PFSK-1 (cell line): ENCODE measurements around the gene FOXA3.

Source experiments
- FOXP2 ChIP-seq: optimal IDR thresholded peaks from 2 replicates; pipeline ENCODE3; 2011; ENCODE audit warnings: borderline replicate concordance, control low read depth, inconsistent platforms; ENCODE audit not compliant: insufficient read depth; ENCODE audit errors: extremely low read length, extremely low read depth
- POLR2AphosphoS5 ChIP-seq: IDR thresholded peaks from 2 replicates; pipeline ENCODE4 v1.6.1; 2012; ENCODE audit warnings: low read depth, mild to moderate bottlenecking, control low read depth, low read length, moderate library complexity
- SIN3A ChIP-seq: IDR thresholded peaks from 2 replicates; pipeline ENCODE4 v1.6.1; 2012; ENCODE audit warnings: mild to moderate bottlenecking, low read length, moderate library complexity, borderline replicate concordance; ENCODE audit not compliant: insufficient read depth
- TAF1 ChIP-seq: IDR thresholded peaks from 2 replicates; pipeline ENCODE4 v1.6.1; 2012; ENCODE audit warnings: low read length, control low read depth, borderline replicate concordance; ENCODE audit not compliant: insufficient read depth
- TF ChIP-seq, protein P1 (sequence below), 2 experiments: IDR thresholded peaks; 2 replicates each; pipeline versions ENCODE4 v1.6.1 to v1.8.0; 2011 to 2012; ENCODE audit warnings: low read depth in 2 of 2, low read length in 2 of 2, control low read depth in 1 of 2, inconsistent platforms in 1 of 2, mild to moderate bottlenecking in 1 of 2, moderate library complexity in 1 of 2; ENCODE audit not compliant: insufficient read depth in 1 of 2

FOXA3 gene

DNA sequence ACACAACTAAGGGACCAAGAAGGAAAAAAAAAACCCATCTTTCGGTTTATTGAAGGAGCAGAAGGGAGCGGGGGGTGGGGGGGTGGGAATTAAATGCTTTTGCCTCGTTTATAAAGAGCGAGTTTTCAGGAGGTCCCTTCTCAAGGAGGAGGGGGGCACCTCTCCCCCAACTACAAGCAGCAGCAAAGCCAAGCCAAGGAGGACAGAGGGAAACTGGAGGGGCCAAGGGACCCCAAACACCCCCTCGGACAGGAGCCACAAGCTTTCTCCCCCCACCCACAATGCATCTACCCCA is 19.4 kb downstream of the FOXA3 start:
- TF ChIP-seq, protein P1, sequence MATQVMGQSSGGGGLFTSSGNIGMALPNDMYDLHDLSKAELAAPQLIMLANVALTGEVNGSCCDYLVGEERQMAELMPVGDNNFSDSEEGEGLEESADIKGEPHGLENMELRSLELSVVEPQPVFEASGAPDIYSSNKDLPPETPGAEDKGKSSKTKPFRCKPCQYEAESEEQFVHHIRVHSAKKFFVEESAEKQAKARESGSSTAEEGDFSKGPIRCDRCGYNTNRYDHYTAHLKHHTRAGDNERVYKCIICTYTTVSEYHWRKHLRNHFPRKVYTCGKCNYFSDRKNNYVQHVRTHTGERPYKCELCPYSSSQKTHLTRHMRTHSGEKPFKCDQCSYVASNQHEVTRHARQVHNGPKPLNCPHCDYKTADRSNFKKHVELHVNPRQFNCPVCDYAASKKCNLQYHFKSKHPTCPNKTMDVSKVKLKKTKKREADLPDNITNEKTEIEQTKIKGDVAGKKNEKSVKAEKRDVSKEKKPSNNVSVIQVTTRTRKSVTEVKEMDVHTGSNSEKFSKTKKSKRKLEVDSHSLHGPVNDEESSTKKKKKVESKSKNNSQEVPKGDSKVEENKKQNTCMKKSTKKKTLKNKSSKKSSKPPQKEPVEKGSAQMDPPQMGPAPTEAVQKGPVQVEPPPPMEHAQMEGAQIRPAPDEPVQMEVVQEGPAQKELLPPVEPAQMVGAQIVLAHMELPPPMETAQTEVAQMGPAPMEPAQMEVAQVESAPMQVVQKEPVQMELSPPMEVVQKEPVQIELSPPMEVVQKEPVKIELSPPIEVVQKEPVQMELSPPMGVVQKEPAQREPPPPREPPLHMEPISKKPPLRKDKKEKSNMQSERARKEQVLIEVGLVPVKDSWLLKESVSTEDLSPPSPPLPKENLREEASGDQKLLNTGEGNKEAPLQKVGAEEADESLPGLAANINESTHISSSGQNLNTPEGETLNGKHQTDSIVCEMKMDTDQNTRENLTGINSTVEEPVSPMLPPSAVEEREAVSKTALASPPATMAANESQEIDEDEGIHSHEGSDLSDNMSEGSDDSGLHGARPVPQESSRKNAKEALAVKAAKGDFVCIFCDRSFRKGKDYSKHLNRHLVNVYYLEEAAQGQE (IDR thresholded peaks at IDR 0.05; ENCODE audit: insufficient read depth in 1 of 2, low read depth in 2 of 2, low read length in 2 of 2) = no peak
- no peak for TF ChIP-seq TAF1
- TF ChIP-seq FOXP2 = no peak
- TF ChIP-seq POLR2AphosphoS5 = no peak
- TF ChIP-seq SIN3A = no peak

DNA sequence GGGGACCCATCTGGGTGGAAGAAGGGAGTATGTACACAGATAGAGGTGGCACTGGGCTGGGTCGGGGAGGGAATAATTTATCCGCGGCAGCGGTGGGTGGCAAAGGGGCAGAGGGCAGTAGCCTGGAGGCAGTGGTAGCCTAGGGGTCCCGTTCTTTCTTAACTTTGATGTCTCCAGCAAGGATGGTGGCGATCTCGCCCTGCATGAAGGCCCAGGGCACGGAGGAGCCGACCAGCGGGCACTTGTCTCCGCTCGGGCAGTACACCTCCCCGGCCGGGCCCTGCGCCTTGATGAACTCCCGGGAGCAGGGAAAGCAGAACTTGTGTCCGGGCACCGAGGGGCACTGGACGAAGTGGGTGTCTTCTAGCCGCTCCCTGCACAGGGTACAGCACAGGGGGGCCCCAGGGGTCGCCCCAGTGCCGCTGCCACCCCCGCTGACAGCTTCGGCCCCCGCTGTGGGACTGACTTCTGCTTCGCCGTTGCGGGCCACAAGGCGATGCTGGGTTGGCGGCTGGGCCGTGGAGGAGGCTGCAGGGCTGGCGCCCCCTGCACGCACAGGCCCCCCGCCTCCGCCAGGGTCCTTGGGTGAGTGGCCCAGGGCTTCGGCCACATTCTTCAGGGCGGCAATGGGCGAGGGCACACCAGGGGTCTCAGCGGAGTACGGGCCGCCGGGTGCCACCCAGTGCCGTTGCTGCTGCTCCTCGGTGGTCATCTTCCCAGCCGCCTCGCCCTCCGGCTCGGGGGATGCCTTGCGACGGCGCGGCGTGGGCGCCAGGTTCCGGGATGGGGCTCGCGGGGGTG is 20.0 kb downstream of the FOXA3 start:
- TF ChIP-seq TAF1 (no peak), SIN3A (no peak), POLR2AphosphoS5 (no peak), FOXP2 (no peak)
- TF ChIP-seq, protein P1 (IDR thresholded peaks at IDR 0.05; ENCODE audit: insufficient read depth in 1 of 2, low read depth in 2 of 2, low read length in 2 of 2) = no peak

DNA sequence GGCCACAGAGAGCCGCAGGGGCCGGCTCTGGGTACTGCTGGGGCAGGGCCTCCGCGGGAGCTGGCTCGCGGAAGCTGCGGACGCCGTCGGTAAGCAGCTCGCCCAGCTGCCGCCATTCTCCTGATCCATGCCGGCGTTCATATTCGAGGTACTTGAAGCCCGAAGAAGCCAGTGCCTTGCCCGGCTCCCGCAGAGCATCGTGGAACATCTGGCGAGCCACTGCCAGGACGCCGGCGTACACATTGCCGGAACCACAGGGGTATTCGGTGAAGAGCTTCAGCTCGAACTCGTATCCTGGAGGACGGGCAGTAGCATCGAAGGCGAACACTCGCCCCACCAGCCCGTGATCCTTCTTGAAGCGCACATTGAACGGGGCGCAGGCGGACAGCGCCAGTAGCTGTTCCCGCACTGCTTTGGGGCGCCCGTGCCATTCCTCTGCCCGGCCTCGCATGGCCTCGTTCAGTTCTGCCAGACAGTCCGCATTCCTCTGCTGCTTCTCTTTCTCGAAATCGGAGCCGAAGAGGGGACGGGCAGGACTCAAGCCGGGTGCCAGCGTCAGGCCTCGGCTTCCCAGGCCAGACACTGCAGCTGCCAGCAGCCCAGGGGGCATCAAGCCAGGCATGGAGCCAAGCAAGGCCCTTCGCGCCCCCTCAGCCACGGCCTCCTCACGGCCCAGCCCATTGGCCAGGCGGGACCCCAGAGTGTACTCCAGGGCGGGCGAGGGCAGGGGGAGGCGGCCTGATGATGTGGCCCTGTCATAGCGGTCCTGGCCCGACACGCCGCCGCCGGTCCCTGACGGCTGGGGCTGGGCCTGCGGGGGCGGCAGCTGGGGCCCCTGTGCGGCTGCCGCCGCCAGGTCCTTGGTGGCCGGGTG is 20.8 kb downstream of the FOXA3 start:
- TF ChIP-seq TAF1 (no peak), FOXP2 (no peak), SIN3A (no peak), POLR2AphosphoS5 (no peak)
- TF ChIP-seq, protein P1 (IDR thresholded peaks at IDR 0.05; ENCODE audit: insufficient read depth in 1 of 2, low read depth in 2 of 2, low read length in 2 of 2) = no peak

DNA sequence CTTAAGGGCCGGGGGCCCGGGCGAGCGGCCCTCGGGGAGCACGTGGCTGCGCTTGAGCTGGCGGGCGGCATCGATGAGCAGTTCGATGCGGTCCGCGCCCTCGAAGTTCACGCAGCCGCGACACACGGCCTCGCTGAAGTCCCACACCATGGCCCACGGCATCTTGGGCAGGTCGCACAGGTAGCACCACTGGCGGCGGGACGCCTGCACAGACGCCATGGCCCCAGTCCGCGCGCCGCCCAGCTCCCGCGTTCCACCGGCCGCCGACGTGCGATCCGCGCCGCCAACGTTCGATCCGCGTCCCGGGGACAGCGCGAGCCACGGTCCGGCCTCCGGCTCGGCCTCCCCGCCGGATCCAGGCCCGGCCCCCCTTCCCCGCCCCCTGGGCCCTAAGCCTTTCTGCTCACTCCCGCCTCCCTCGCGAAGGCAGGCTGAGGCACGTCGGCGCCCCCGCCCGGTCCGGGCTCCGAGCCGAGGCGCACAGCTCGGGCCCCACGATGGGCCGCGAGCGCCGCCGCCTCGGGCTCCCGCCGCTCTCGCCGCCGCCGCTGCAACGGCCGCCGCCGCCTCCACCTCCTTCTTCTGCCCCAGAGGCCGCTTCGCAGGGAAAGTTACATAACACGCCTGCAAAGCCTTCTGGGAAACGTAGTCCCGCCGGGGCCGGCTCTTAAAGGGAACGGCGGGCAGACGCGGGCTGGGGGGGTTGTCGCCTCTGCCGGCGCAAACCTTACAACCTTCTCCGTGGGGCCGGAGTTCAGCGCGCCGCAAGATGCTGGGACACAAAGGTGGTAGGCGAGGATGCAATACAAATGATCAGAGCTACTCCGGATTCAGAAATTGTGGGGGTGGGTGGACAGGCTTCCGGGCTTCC is 21.7 kb downstream of the FOXA3 start, which contains the start of gene IRF2BP1:
Gene IRF2BP1 (minus strand): TSS at position 586 of the 871 bp plus-strand sequence. CDS start 367 bp downstream, at position 219.
- 0 out of 2 replicates have a peak, but pooled peaks have one; percentile 73 for TF ChIP-seq SIN3A
- no peak for TF ChIP-seq FOXP2
- TF ChIP-seq POLR2AphosphoS5 = peak; percentile 18; the same call in 1 of the 2 replicates
- peak; percentile 50; the same call in 1 of the 2 replicates for TF ChIP-seq TAF1
- TF ChIP-seq, protein P1 (IDR thresholded peaks at IDR 0.05; ENCODE audit: insufficient read depth in 1 of 2, low read depth in 2 of 2, low read length in 2 of 2) = no peak
